Heart right ventricle (tissue), 16 donors: ENCODE data around the gene SLFN5. TPM values are rescaled to one million over a fixed set of nuclear protein-coding genes. Genes with fewer than 3 reads are reported as not detected.
"Not testable (repeated sequence)": the region's sequence is repeated elsewhere in the genome, so short reads cannot be mapped to it uniquely, and the experiment has no call there.

Source experiments
- ATAC-seq, 8 donors: fragments of 200-7000 bp; cut with Tn5 transposase; one replicate each; pipeline ENCODE4 v1.9.1; 2020; ENCODE audit warnings: mild to moderate bottlenecking in 8 of 8, moderate library complexity in 8 of 8, moderate number of reproducible peaks in 1 of 8
- DNase-seq, 2 donors: peaks; one replicate each; pipeline ENCODE4 v3.0.0-alpha.2; 2020
- H3K27ac ChIP-seq, 10 donors: fragments of 200-600 bp; sonication (generic) in 2 of 10; one replicate each; pipeline versions ENCODE4 v1.5.0 to v1.8.0; 2020 to 2022; ENCODE audit warnings: mild to moderate bottlenecking in 3 of 10
- H3K27me3 ChIP-seq, 7 donors: fragments of 200-600 bp; one replicate each; pipeline ENCODE4 v1.8.0; 2021 to 2022; ENCODE audit warnings: mild to moderate bottlenecking in 2 of 7
- H3K36me3 ChIP-seq, 9 donors: fragments of 200-600 bp; sonication (generic) in 1 of 9; one replicate each; pipeline versions ENCODE4 v1.5.0 to v1.8.0; 2020 to 2022; ENCODE audit warnings: mild to moderate bottlenecking in 2 of 9
- H3K4me1 ChIP-seq, 9 donors: fragments of 200-600 bp; sonication (generic) in 1 of 9; one replicate each; pipeline versions ENCODE4 v1.5.0 to v1.8.0; 2020 to 2022; ENCODE audit warnings: mild to moderate bottlenecking in 4 of 9
- H3K4me3 ChIP-seq, 10 donors: fragments of 200-600 bp; sonication (generic) in 2 of 10; one replicate each; pipeline versions ENCODE4 v1.5.0 to v1.8.0; 2020 to 2022; ENCODE audit warnings: mild to moderate bottlenecking in 7 of 10, moderate library complexity in 2 of 10
- H3K9me3 ChIP-seq, 11 donors: fragments of 200-600 bp in 10 of 11; sonication (generic) in 2 of 11; one replicate each; pipeline versions ENCODE4 v1.5.0 to v1.8.0; 2013 to 2022; ENCODE audit warnings: mild to moderate bottlenecking in 2 of 11, control low read depth in 1 of 11, moderate library complexity in 1 of 11
- CTCF ChIP-seq, 9 donors: fragments of 200-600 bp; sonication (generic) in 2 of 9; IDR thresholded peaks; one replicate each; pipeline versions ENCODE4 v1.5.0 to v1.8.0; 2021 to 2022; ENCODE audit warnings: antibody characterized with exemption in 9 of 9, mild to moderate bottlenecking in 5 of 9, moderate library complexity in 1 of 9
- WGBS, 2 donors: extraction: QIAGEN DNeasy Blood & Tissue Kit; methylation state at CpG; one replicate each; pipeline ENCODE4 v1.1.7; 2013; ENCODE audit warnings: inconsistent platforms in 1 of 2; 5-methylcytosine and 5-hydroxymethylcytosine counted together
- intact Hi-C, 10 donors: fragments of 100-400 bp; cut with DNase I; formaldehyde crosslinking; loops; one replicate each; pipeline versions ENCODE4 v1.11.1 to v1.14.2; 2022
- polyA plus RNA-seq, 2 donors: library from polyadenylated mRNA; stranded (reverse); fragments of 200-250 nt; gene quantifications; one replicate each; pipeline ENCODE4 v1.2.3, GENCODE V29; 2013
- total RNA-seq, 10 donors: library from RNA; stranded (reverse); fragmentation: NEBNext Ultra II Directional in 3 of 10; extraction: Animal tissue kit (Norgen Biotek cat#: 25700) in 3 of 10; gene quantifications; one replicate each; pipeline versions ENCODE4 v1.2.1 to v1.2.4, GENCODE V29; 2021 to 2023
- donor health status: Arrhythmogenic right ventricular cardiomyopathy.
- donor health status: ischemic (EF 13 %, LVEDD 7.1; RV severe dilation, severe dysfunction).
- donor health status: healthy with polysubstance abuse.
- donor health status: DM: no; HTN: yes; CAD: no.
- donor health status: DM: no; HTN: no; CAD: no.
- donor health status: ischemic (EF 25% LVEDD 6.9; RV normal size, moderate dysfunction).
- donor health status: ischemic (EF 25% LVEDD 5.7; RV mildly dilated, moderate dysfunction).
- donor health status: healthy.
- donor health status: DM: yes; HTN: yes; CAD: no.
- donor health status: Ischemic cardiomyopathy.
- donor health status: ischemic (EF 35%, LVEDD 5.7; RV mildly dilated, moderate dysfunction).
- donor health status: nonischemic (EF 11% LVEDD 7.7; RV severe dilation, severe dysfunction).
- donor health status: DM: yes; HTN: yes; CAD: no.
- donor health status: PGD.
- donor health status: ischemic (EF 29% LVEDD 5.4; RV normal size, mild dysfunction).
- donor health status: nonischemic (EF 23%, LVEDD 6.1; RV moderate dilation, normal function).

The SLFN5 gene
- total and polyA plus RNA-seq, 12 donors, result 2.5 to 29.8 (median 13.8) TPM

GRCh38 chr17:35227546-35227945 lies 15.3 kb upstream of the SLFN5 start:
- no peak for ATAC-seq
- WGBS, 2 donors, result 94 to 95% methylated on average over 2 of the region's 2 CpGs
- DNase-seq, result no peak
- H3K9me3 ChIP-seq, result peaks cover 0 to 4% (median 0%) of the 10 kb centered on the region in 11 donors
- intact Hi-C loops, result no loop called here
- H3K36me3 ChIP-seq, result no peaks in the 10 kb centered on the region
- no peaks in the 10 kb centered on the region for H3K4me1 ChIP-seq
- H3K27me3 ChIP-seq, result peaks cover 0 to 3% (median 0%) of the 10 kb centered on the region in 7 donors
- H3K4me3 ChIP-seq, result no peak overlapping the region
- no peak overlapping the region for H3K27ac ChIP-seq
- TF ChIP-seq CTCF (IDR thresholded peaks at IDR 0.05), result no peak

GRCh38 chr17:35229638-35230037 lies 13.2 kb upstream of the SLFN5 start:
- no peak for DNase-seq
- ATAC-seq, result no peak
- 80 to 90% methylated on average over 1 of the region's 1 CpG for WGBS, 2 donors

GRCh38 chr17:35234315-35234714 lies 8.6 kb upstream of the SLFN5 start:
- H3K27ac ChIP-seq, ATAC-seq, H3K4me3 ChIP-seq, H3K27me3 ChIP-seq, H3K9me3 ChIP-seq, intact Hi-C loops, DNase-seq, H3K36me3 ChIP-seq, H3K4me1 ChIP-seq: not testable (repeated sequence)
- WGBS, 2 donors, result 83 to 86% methylated on average over 4 of the region's 4 CpGs

More at GRCh38 chr17:35229638-35230037, 13.2 kb upstream of the SLFN5 start:
- intact Hi-C loops, result no loop called here
- Histone ChIP-seq H3K9me3 (peaks cover 0 to 5% (median 0%) of the 10 kb centered on the region in 11 donors), H3K4me1 (no peaks in the 10 kb centered on the region), H3K27me3 (peaks cover 0 to 8% (median 0%) of the 10 kb centered on the region in 7 donors), H3K4me3 (no peak overlapping the region), H3K36me3 (no peaks in the 10 kb centered on the region), H3K27ac (no peak overlapping the region)
- TF ChIP-seq CTCF (IDR thresholded peaks at IDR 0.05), result no peak

- peaks cover 0 to 7% (median 0%) of the 10 kb centered on the region in 9 donors for H3K4me1 ChIP-seq
- peaks cover 0 to 8% (median 0%) of the 10 kb centered on the region in 7 donors for H3K27me3 ChIP-seq
- no peak overlapping the region for H3K4me3 ChIP-seq
- TF ChIP-seq CTCF (IDR thresholded peaks at IDR 0.05), result no peak
- ATAC-seq (no peak), DNase-seq (no peak)
- WGBS, 2 donors, result 91% methylated on average over 3 of the region's 3 CpGs
- peaks cover 0 to 5% (median 0%) of the 10 kb centered on the region in 11 donors for H3K9me3 ChIP-seq
- no peak overlapping the region for H3K27ac ChIP-seq
- no peaks in the 10 kb centered on the region for H3K36me3 ChIP-seq
- intact Hi-C loops, result no loop called here
These were observed 7.6 kb upstream of the SLFN5 start for GRCh38 chr17:35235289-35235688.

GRCh38 chr17:35235917-35236316 lies 7.0 kb upstream of the SLFN5 start:
- intact Hi-C loops, result no loop called here
- no peak for ATAC-seq
- peaks cover 0 to 8% (median 0%) of the 10 kb centered on the region in 9 donors for H3K4me1 ChIP-seq
- no peak overlapping the region for H3K27ac ChIP-seq
- no peak overlapping the region for H3K4me3 ChIP-seq
- H3K27me3 ChIP-seq, result peaks cover 0 to 8% (median 0%) of the 10 kb centered on the region in 7 donors
- no peak for TF ChIP-seq CTCF (IDR thresholded peaks at IDR 0.05)
- 42 to 48% methylated on average over 2 of the region's 2 CpGs for WGBS, 2 donors
- no peaks in the 10 kb centered on the region for H3K36me3 ChIP-seq
- H3K9me3 ChIP-seq, result peaks cover 0 to 5% (median 0%) of the 10 kb centered on the region in 11 donors
- DNase-seq, result no peak
